ENCODE results near the gene NTNG1. TPM values are rescaled to one million over a fixed set of nuclear protein-coding genes. Genes with fewer than 3 reads are reported as not detected.

NTNG1 gene
- total and polyA plus RNA-seq, 2 of the 4 experiments (the other 2 are of a cell fraction): 1.2 to 2.3 TPM

DNA sequence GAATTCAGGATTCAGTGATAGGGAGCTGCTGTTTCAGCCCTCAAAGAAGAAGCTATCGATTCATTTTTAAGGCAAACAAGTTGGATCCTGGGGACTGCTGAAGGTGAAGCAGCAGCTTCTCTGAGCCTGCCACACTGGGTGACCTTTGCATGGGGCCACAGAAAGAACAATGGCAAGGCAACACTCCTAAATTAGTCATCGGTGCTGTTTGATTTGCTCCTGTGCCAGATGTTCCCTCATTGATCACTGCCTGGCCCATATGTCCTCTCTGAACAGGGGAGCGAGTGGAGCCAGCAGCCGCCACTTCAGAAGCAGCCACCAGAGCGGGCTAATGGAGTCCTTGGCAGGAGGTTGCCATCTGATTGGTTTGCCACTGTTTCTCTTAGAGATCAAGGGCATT lies 391.5 kb downstream of the NTNG1 start:
- no peaks in the 10 kb centered on the region for H3K9me3 ChIP-seq (ENCODE audit: control insufficient read depth, insufficient read depth, low read length)
- CTCF ChIA-PET: no interaction called here
- POLR2A ChIA-PET (ENCODE audit: unreplicated experiment): no interaction called here
- H4K5ac ChIP-seq (ENCODE audit: low read depth, low read length): no peak overlapping the region
- H4K8ac ChIP-seq (ENCODE audit: low read depth in 2 of 2, low read length in 2 of 2): no peak overlapping the region
- H3K4me2 ChIP-seq (ENCODE audit: low read depth, low read length): no peak overlapping the region
- 57% methylated on average over 2 of the region's 5 CpGs; no CpG with 5 or more reads in 1 of the 2 experiments for WGBS, 2 experiments (ENCODE audit: extremely low coverage in 2 of 2, insufficient read length in 1 of 2)
- no peak overlapping the region for H3K18ac ChIP-seq (ENCODE audit: low read depth, low read length)
- H3K9me1 ChIP-seq (ENCODE audit: insufficient read depth, low read length): no peaks in the 10 kb centered on the region
- H3K4me3 ChIP-seq (ENCODE audit: insufficient read depth, low read depth, low read length): no peak overlapping the region
- dilution Hi-C loops (cut with HindIII; ENCODE audit: low sequenced_read_pairs, unreplicated experiment): no loop called here
- TF ChIP-seq MAFK (IDR thresholded peaks at IDR 0.05; ENCODE audit: low read depth, low read length) (no peak), MXI1 (IDR thresholded peaks at IDR 0.05; ENCODE audit: borderline replicate concordance, low read depth, low read length) (no peak)
- H3K36me3 ChIP-seq (ENCODE audit: control insufficient read depth, insufficient read depth, low read length): no peaks in the 10 kb centered on the region
- H3K4ac ChIP-seq (ENCODE audit: low read depth, low read length): no peak overlapping the region
- H3K4me1 ChIP-seq (ENCODE audit: control insufficient read depth, insufficient read depth, low read length): no peaks in the 10 kb centered on the region
- H3K14ac ChIP-seq (replicated peaks; ENCODE audit: low read depth, low read length): no peak overlapping the region
- DNase-seq: no peak
- no peak overlapping the region for H3K23ac ChIP-seq (ENCODE audit: low read depth, low read length)
- no peak overlapping the region for H2AK9ac ChIP-seq (replicated peaks; ENCODE audit: low read depth, low read length, poor library complexity)
- H3K79me1 ChIP-seq (ENCODE audit: low read depth in 1 of 2, low read length in 2 of 2): no peaks in the 10 kb centered on the region
- no peaks in the 10 kb centered on the region for H3K27me3 ChIP-seq (ENCODE audit: control insufficient read depth, insufficient read depth, low read length)
- no peak overlapping the region for H2AFZ ChIP-seq (replicated peaks; ENCODE audit: low read length, poor library complexity)
- H3K27ac ChIP-seq (ENCODE audit: insufficient read depth, low read length): no peak overlapping the region
- no peak overlapping the region for H4K91ac ChIP-seq (ENCODE audit: insufficient read depth, low read depth, low read length)
- intact Hi-C loops (cut with micrococcal nuclease): no loop called here
- BruUV-seq (replicated peaks): no TSS peak
- H2BK15ac ChIP-seq (ENCODE audit: low read depth, low read length): no peak overlapping the region
- H3K56ac ChIP-seq (ENCODE audit: extremely low read depth, insufficient read depth, low read length): no peak overlapping the region
- no peak overlapping the region for H2AK5ac ChIP-seq (ENCODE audit: low read depth, low read length)
- no peak overlapping the region for H3K9ac ChIP-seq (ENCODE audit: low read depth, low read length)
- in situ Hi-C loops (cut with MboI; ENCODE audit: low sequenced_read_pairs): no loop called here
- no peak overlapping the region for H2BK120ac ChIP-seq (ENCODE audit: low read depth, low read length)
- no peaks in the 10 kb centered on the region for H4K20me1 ChIP-seq (ENCODE audit: insufficient read depth, low read length)
- no peak overlapping the region for H2BK20ac ChIP-seq (ENCODE audit: low read depth, low read length)
- H2BK5ac ChIP-seq (ENCODE audit: low read depth, low read length, poor library complexity, severe bottlenecking): no peak overlapping the region
- no peak for ATAC-seq (ENCODE audit: low read depth)

Small RNA genes lying within 50 kb of the gene (microRNA-seq; reads per million reads assigned to microRNA genes)
- gene AC114491.1 (ENCODE audit: insufficient read depth, insufficient read length): not detected

Small RNA genes lying within 50 kb of the gene (small RNA-seq; reads per million reads assigned to genes)
- gene AC114491.1: 0 to 2.9 (median 0.49) reads per million in 5 experiments

Other genes with a start within 250 kb of the NTNG1 start
- gene PRMT6, start 84.4 kb upstream of the NTNG1 start, total RNA-seq (2012; rRNA removed): 15.4 and 17.2 TPM in 2 replicates
- 12.5 and 12.6 TPM in 2 replicates for gene PRMT6, start 84.4 kb upstream of the NTNG1 start, polyA plus RNA-seq (2012; rRNA removed)

All from IMR-90 (cell line).